Measurements from ENCODE around the gene SORCS2.

DNA sequence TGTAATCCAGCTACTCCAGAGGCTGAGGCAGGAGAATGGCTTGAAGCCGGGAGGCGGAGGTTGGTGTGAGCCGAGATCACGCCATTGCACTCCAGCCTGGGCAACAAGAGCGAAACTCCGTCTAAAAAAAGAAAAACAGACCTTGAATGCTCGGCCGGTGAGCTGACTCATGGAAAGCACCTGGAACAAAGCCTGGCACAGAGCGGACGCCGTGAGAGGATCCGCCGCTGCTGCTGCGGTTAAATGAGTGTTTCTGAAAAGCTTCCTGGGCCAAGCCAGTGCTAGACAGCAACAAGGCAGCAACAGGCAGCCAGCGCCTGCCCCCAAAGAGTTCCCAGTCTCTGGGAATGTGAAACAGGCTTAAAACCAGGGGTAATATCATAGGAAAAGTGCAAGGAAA is 560.9 kb downstream of the SORCS2 start:
- no peak for TF ChIP-seq CTCF (IDR thresholded peaks at IDR 0.05)
- TF ChIP-seq EZH2 (IDR thresholded peaks at IDR 0.05): no peak

All from neural progenitor cell (in vitro differentiated cells).